GM11168 (cell line): ENCODE results near the gene TMEM108.

Experiments
- in situ Hi-C: fragments of 300-500 bp; cut with MboI; formaldehyde crosslinking; loops from one replicate; pipeline ENCODE4 v1.12.0; 2022; ENCODE audit warnings: low sequenced_read_pairs; ENCODE audit not compliant: unreplicated experiment

Gene TMEM108

DNA sequence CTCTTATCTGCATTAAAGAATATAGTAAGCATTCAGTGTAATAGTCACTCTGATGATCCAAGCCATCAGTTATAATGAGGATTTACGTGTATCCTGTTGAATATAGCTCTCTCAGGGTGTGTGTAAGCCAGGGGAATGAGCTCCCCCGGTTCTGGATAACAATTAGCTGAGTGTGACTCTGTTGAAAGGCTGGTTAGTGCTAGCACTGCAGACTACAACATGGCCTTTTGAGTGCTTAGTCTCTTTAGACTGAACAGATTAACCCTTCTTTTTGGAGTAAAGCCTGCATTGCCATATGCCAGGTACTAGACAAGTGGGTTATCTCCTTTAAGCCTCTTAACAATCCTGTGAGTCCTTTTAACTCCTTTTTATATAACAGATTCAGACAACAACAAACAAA is 119.5 kb downstream of the TMEM108 start:
- in situ Hi-C loops, result no loop called here

DNA sequence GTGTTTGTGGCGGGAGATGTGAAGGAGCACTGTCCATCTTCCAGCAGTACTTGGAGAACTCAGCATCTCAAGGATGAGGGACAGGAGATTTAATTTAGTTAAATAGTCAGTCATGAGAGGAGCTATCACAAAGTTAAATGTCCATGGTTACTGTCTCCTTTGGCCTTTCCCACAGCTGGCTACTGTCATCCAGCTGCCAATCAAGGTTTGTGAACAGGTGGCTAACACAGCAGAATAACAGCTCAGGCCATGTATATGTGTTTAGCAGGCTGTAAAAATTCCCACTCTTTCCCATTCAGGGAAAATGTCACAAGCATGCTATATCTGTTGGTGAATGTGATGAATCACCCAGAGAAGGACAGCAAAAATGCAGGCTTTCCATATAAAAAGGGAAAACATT is 120.5 kb downstream of the TMEM108 start:
- in situ Hi-C loops, result no loop called here

DNA sequence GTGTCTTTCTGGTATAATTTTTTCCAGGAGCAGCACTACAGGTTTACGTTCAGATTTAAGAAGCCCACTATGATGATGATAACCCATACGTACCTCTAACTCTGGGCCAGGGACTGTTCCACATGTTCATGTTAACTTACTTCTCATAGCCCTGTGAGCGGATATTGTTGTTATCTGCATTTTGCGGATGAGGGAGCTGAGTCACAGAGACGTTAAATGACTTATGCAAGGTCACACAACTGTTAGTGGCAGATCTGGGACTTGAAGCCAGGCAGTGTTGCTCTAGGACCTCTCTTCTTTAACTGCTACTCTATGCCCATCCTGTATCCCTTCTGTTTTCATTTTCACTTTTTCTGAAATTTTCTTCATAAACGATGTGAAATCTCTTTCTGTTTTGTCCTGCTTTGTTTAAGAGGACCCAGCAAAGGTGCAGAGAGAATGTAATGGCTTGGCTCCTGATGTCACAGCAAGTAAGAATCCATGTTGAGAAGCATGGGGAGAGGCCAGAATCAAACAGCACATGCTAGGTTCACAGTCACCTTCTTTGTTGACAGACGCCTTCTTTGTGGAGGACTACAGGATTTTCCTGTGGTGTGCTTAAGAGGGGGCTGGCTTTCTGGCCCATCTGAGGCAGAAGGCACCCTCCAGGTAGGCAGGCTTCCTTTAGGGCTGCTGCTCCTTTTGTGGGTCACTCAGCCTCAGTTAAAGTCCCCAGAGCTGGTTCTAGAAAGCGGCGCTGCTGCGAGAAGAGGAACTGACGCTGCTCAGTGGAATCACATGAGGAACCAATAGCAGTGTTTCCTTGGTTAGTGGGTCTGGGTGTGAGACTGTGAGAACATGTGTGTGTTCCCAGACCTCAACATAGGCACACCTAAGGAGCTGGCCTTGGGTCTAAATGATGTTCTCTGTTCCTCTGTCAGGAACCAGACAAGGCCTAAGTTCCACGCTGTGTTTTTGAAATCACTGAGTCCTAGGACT is 121.6 kb downstream of the TMEM108 start:
- in situ Hi-C loops, result loop anchor here (5.0 kb wide), 1 partner anchor 48 kb away; no protein-coding TSS in a partner anchor

DNA sequence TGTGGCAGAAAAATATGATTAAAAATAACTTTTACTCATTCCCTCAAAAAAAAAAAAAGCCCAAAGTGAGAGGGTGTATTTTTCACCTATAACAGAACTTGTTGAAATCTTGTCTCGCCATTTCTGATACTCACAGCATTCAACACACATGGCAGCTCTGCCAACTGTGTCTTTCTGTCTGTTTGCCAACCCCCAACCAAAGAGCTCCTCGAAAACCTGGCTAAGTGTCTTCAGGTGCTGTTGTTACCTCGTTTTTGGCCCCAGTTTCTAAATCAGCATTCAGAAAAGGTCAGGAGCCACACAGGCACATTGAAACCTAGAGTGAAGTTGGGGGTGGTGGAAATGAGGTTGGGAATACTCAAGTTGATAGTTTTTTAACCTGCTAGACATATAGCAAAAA is 123.5 kb downstream of the TMEM108 start:
- in situ Hi-C loops, result loop anchor here (5.0 kb wide), 1 partner anchor 46 kb away; no protein-coding TSS in a partner anchor

DNA sequence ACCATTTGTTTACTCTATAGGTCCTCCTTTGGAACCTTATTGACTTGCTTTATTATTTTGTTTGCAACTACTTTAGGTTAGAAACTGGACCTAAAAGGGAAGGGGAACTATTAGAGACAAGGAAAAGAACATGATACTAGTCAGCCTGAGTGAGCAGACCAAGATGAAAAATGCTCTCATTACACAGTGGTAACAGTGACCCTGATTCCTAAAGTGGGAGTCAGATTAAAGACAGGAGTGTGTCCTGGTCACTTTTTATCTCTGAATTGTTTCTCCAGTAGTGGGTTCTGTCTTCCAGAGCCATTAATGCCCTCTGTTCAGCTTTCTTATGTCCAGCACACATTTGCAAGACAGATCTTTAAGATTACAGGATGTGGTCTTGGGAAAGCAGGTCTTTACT is 124.1 kb downstream of the TMEM108 start:
- in situ Hi-C loops, result loop anchor here (5.0 kb wide), 1 partner anchor 45 kb away; no protein-coding TSS in a partner anchor

DNA sequence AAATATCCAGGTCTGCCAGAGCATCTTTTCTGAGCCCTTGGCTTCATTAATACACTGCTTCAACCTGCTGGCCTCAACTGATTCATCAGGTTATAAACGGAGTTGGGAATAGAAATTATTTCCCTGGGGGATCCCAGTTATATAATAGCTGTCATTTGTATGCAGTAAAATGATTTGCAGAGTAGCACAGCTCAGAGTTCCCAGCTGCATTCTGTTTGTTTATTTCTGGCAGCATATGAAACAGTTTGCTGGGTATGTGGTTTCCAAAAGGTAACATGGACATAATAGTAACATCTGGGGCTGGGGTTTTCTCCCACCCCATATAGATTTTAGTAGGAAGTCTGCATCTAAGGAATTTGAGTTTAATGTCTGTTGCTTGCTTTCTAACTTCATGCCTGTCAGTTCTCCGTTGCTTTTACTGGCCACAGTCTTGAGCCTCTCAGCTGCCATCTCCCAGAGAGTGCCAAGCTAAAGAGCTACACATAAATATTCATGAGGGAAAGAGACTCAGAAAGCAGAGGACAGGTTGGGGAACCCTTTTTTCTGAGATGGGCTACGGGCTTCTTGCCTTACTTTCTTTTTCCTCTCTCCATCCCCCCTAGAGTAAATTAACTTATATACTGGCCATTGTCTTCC is 124.6 kb downstream of the TMEM108 start:
- in situ Hi-C loops, result loop anchor here (5.0 kb wide), 1 partner anchor 45 kb away; no protein-coding TSS in a partner anchor

DNA sequence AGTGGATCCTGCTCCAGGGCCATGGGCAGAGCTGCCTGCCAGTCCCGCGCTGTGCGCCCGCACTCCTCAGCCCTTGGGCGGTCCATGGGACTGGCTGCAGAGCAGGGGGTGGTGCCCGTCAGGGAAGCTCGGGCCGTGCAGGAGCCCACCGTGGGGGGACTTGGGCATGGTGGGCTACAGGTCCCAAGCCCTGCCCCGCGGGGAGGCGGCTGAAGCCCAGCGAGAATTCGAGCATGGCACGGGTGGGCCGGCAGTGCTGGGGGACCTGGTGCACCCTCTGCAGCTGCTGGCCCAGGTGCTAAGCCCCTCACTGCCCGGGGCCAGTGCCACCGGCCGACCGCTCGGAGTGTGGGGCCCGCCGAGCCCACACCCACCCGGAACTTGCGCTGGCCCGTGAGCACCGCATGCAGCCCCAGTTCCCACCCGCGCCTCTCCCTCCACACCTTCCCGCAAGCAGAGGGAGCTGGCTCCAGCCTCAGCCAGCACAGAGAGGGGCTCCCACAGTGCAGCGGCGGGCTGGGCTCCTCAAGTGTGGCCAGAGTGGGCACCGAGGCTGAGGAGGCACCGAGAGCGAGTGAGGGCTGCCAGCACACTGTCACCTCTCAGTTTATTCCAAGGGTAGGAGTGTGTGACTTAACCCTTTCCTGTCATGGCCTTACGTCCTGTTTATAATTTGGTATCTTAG is 129.3 kb downstream of the TMEM108 start:
- in situ Hi-C loops, result no loop called here

DNA sequence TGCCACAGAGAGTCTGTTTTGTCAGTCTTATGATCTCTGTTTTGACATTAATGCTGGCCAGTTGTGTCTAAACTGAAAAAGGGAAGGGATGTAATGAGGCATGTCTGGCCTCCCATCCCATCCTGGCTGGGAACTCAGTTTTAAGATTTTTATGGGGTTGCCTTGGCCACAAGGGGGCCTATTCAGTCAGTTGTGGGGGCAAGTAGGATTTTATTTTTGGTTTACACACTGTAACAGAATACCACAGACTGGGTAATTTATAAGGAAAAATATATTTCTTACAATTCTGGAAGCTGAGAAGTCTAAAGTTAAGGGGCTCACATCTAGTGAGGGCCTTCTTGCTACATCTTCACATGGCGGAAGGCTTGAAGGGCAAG is 129.8 kb downstream of the TMEM108 start:
- in situ Hi-C loops, result no loop called here

DNA sequence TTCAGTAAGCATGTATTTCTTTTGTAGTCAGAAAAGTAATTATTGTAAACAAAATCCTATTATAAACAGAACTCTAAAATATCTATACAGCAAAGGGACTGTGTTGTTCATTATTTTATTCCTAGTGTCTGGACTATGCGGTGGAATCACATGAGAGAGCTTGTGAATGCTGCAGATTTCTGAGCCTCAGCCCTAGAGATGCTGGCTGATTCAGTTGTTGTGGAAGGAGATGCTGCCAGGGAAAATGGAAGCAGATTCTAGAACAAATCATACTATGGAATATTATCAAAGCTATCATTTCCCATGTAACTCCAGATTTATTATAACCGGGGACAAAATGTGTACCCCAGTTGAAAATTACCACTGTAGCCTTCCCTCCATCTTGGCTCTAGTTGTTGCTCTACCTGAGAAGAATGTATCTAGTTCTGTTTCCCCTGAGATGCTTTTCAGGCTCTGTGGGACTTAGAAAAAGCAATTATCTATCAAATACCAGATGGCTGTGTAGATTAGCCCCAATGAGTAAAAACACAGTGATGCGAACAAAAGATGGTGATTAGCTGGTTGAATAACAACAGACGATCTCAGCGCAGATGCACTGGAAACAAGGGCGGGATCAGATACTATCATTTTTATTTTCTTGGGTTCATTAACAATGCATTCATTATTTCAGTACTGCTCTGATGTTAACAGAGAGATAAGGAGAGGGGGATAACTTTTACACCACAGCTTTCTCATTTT is 131.3 kb downstream of the TMEM108 start:
- in situ Hi-C loops, result no loop called here

DNA sequence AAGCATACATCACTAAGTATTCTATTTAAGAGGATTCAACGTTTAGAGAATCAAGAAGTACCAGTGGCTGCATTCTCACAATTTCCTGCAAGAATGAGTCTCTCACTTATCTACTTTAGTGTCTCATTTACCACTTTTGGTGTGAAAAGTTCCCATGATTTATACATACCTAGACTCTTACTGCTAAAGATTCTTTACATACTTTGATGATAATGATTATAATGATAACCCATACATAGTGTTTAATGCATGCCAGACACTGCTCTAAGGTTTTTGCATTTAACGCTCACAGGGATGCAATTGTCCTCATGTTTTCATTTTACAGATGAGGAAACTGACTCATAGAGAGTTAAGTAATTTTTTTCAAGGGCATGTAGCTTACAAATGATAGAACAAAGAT is 133.6 kb downstream of the TMEM108 start:
- in situ Hi-C loops, result no loop called here

DNA sequence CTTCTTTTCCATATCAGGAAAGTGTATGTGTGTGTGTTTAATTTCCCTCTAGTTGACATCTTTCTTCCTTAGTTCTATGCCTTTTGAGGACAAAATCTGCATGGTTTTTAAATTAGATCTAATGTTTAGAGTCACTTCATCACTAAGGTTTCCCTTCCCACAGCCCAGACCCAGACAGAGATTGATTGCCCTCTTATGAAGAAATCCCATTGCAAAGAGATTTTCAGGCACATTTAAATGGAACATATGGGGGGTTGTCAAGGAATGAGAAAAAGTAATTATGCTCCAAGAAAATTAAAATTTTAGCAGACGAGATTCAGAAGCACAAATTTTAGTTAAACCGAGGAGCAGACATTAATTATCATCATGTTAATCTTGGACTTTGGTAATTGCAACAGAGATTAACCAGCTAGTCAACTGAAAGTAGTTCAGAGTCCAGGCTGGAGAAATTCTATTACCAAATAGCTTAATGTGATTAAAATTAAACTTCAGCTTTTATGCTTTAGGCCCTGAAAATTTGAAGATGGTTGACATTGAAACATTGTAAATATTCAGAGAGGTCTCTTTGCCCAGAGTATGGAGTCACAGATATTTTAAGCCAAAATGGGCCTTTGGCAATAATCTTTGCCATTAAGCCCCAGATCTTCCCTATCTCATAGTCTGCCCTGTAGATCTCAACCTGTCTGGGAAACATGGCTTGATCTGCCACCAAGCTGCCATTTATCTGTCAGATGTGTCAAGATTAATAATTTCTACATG is 143.4 kb downstream of the TMEM108 start:
- in situ Hi-C loops, result no loop called here

DNA sequence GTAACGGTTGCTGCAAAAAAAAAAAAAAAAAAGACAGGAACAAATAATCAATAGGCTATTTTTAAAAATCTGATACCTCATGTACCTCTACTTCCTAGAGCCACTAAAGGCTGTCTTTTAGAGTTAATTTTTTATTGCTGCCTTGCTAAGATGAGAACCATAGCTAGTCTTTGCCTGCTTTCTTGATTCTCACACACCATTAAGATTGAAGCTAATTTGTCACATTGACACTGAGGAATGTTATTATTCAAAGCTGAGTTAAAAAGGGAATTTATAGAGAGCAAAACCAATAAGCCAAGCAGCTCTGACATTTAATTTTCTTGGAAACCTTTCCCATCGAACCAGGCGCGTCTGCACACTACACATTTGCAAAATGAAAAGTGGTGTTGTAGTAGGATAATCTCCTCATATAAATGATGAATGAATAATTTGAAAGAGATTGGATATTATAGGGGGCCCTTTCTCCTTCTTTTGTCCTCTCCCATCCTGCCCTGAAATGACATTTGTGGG is 149.7 kb downstream of the TMEM108 start:
- in situ Hi-C loops, result no loop called here

DNA sequence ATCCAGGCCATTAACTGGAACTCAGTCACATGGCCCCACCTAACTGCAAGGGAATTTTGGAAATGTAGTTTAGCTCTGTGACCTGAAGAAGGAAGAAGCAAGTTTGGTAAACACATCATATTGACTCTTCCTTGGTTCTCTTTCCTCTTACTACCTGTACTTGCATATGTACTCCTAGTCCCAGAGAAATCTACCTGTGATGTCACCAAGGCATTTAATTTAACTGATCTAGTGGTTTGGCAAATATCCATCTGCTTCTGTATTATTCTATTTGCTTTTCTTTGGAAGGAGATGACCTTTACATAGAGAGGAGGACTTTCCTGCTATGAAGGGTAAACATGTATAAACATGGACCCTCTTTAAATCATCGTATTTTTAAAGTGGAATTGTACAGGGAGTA is 150.8 kb downstream of the TMEM108 start:
- in situ Hi-C loops, result no loop called here

DNA sequence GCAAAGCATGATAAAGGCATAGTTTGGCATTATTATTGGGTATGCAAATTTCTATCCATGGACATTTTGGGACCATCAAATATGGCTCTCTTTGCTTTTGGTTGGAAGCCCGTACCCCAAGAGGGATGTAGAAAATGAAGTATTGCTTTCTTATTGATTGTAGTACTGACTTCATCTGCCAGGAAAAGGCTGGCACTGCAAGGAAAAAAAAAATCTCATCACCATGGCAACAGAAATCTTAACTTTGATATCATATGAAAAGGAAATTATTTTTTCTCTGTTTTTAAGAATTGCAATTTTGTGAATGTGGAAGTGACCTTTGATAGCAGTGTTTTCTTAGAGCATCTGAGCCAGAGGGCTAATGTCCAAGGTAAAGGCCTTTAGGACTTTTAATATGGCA is 151.7 kb downstream of the TMEM108 start:
- in situ Hi-C loops, result no loop called here

DNA sequence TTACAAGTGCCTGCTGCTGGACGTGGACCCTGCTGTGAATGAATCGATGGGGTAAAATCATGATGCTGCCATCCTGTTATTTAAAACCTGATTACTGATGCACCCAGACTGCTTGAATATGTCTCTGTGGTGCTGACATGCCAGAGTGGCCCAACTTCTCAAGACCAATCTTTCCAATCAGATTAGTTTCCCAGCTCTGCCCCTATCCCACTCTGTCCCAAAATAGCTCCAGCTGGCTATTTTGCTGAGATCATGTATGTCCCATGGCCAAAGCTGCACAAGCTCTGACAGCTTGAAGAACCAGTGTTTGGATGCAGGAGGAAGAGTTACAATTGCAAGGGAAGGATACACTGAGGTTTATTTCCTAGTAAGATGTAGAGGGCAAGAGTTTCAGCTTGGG is 153.6 kb downstream of the TMEM108 start:
- in situ Hi-C loops, result no loop called here

DNA sequence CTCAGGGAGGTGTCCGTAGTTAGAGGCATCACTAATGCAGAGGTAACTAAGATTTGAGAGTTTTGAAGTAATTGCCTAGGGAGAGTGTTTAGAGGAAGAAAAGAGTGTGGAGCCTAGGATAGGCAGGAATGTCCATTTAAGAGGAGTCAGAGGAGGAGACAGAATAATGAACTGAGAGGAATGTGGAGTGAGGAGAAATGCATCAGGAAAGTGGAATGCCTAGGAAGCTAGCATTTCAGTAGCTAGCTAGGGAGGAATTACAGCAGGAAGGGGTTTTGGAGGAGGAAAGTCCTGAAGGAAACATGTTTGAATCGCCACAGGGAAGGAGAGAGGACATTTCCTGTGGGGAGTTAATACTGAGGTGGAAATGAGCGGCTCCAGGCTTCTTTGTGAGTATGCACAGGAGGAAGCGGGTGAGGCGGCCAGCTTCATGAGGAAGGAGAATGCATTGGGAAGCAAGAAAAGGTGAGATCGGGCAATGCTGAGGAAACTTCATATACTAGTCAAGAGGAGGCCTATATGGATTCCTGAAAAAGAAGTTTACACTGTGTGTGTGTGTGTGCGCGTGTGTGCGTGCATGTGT is 154.3 kb downstream of the TMEM108 start:
- in situ Hi-C loops, result no loop called here

DNA sequence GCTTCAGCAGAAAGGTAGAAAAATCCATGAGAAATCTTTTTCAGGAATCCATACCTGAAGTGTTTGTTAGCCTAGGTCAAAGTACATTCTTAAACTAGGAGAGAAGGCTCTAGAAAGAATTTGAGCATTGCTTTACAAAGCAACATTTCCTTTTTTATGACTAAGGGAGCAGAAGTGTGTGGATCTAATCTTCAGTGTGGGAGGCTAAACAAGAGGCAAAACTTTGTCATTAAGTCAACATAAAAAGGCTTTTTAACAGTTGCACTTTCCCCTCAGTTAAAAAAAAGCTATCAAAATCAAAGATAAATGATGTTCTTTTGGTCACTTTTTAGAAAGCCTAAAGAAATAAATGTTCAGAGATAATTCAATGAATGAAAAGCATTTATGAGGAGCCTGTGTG is 154.8 kb downstream of the TMEM108 start:
- in situ Hi-C loops, result no loop called here

DNA sequence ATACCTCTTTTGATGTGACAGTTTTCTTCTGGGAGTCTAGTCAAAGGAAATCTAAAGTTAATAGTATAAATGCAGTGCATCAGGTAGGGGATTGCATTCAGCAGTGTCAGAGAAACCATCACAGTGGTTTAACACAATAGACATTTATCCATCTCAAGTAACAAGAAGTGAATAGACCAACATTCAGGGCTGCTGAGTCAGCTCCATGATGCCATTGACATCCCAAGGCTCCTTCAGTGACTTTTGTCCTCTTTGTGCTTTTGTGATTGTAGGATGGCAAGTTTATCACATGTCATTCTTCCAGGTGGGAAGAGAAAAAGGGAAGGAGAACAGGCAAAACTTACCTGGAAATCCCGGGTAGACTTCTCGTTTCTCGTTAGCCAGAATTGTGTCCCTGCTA is 158.3 kb downstream of the TMEM108 start:
- in situ Hi-C loops, result no loop called here

DNA sequence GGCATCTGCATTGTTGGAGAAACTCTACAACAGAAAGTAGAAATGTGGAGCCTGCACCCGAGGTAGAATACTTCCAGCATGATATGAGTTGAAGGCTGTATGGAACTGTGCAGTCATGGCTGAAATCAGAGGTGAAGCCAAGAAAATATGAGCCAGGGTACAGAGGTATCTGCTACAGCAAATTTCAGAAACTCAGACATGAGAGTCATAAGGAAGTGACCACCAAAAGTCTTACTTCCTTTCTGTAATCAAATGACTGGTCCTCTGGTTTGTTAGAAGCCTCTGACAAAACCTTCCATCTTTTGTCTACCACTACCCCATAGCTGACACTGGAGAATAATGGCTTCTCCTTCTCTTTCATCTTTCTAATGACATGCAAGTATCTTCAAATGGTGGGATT is 159.4 kb downstream of the TMEM108 start:
- in situ Hi-C loops, result no loop called here
